ENCODE results near the gene SGSH.

Gene SGSH

GRCh38 chr17:80183581-80184422 lies 36.3 kb downstream of the SGSH start:
- no peak for DNase-seq (ENCODE audit: low read depth)

GRCh38 chr17:80182845-80183223 lies 37.3 kb downstream of the SGSH start:
- no peak for DNase-seq (ENCODE audit: low read depth)

- DNase-seq (ENCODE audit: low read depth), result no peak
These were observed 37.9 kb downstream of the SGSH start for GRCh38 chr17:80182118-80182844.

GRCh38 chr17:80181431-80181830 lies 38.7 kb downstream of the SGSH start:
- DNase-seq (ENCODE audit: low read depth), result no peak

GRCh38 chr17:80180192-80180591 lies 39.9 kb downstream of the SGSH start:
- no peak for DNase-seq (ENCODE audit: low read depth)

- DNase-seq (ENCODE audit: low read depth), result no peak
These were observed 42.0 kb downstream of the SGSH start for GRCh38 chr17:80177986-80178595.

GRCh38 chr17:80176757-80177156 lies 43.4 kb downstream of the SGSH start:
- no peak for DNase-seq (ENCODE audit: low read depth)

- DNase-seq (ENCODE audit: low read depth), result no peak
These were observed 46.2 kb downstream of the SGSH start for GRCh38 chr17:80173916-80174315.

GRCh38 chr17:80173126-80173525 lies 47.0 kb downstream of the SGSH start:
- DNase-seq (ENCODE audit: low read depth), result no peak

- DNase-seq (ENCODE audit: low read depth), result no peak
These were observed 48.5 kb downstream of the SGSH start for GRCh38 chr17:80171681-80172080.

GRCh38 chr17:80169784-80170500 lies 50.2 kb downstream of the SGSH start, which contains the start of gene CARD14:
Gene CARD14, plus strand, starts transcription at chr17:80170030. Its CDS starts 11,409 bp downstream, at chr17:80181439.
- DNase-seq (ENCODE audit: low read depth), result no peak

- no peak for DNase-seq (ENCODE audit: low read depth)
These were observed 51.0 kb downstream of the SGSH start for GRCh38 chr17:80169107-80169506.

- DNase-seq (ENCODE audit: low read depth), result no peak
These were observed 51.8 kb downstream of the SGSH start for GRCh38 chr17:80168371-80168770.

- DNase-seq (ENCODE audit: low read depth), result no peak
These were observed 53.7 kb downstream of the SGSH start for GRCh38 chr17:80166446-80166845.

GRCh38 chr17:80164185-80164584 lies 55.9 kb downstream of the SGSH start:
- DNase-seq (ENCODE audit: low read depth), result no peak

- no peak for DNase-seq (ENCODE audit: low read depth)
These were observed 56.8 kb downstream of the SGSH start for GRCh38 chr17:80163336-80163735.

GRCh38 chr17:80160536-80160935 lies 59.6 kb downstream of the SGSH start:
- no peak for DNase-seq (ENCODE audit: low read depth)

All from stimulated activated CD8-positive, alpha-beta memory T cell treated with anti-CD3 and anti-CD28 coated beads, Interleukin-15, amount 100 ng/mL, for 1 hour (primary cell).